RWPE1 (cell line): ENCODE measurements around the gene FOXP4.

Experiments
- CTCF ChIA-PET: fragments of 350-600 bp; sonication (Branson Sonifier 250); formaldehyde crosslinking; extraction: SDS; loops from one replicate; lab custom pipeline; 2021; lab: Yijun Ruan, JAX
- POLR2A ChIA-PET: fragments of 400-600 bp; formaldehyde crosslinking; extraction: SDS; loops from one replicate; lab custom pipeline; 2020; ENCODE audit warnings: antibody characterized with exemption; ENCODE audit not compliant: low non-redundant PET; lab: Yijun Ruan, JAX
- DNase-seq: peaks from one replicate; pipeline ENCODE4 v3.0.0; 2012; ENCODE audit warnings: low spot score
- H3K27ac ChIP-seq: fragments of 450-650 bp; 2 replicates; pipeline ENCODE4 v1.5.1; 2017
- CTCF ChIP-seq: fragments of 450-650 bp; conservative IDR thresholded peaks from 2 replicates; pipeline ENCODE4 v1.5.1; 2017; ENCODE audit warnings: low read depth, mild to moderate bottlenecking

Gene FOXP4

GRCh38 chr6:41645007-41645618, 98.9 kb downstream of the FOXP4 start:
- ChIA-PET CTCF (no interaction called here), POLR2A (no interaction called here)
- H3K27ac ChIP-seq, result peak overlapping the region; percentile 85
- DNase-seq, result no peak
- no peak for TF ChIP-seq CTCF

- no peak for DNase-seq
- peak overlapping the region; percentile 85 for H3K27ac ChIP-seq
- CTCF ChIA-PET, result interaction anchor here (0.7 kb wide), 1 partner anchor 44 kb away, joined by 4 read pairs; no protein-coding TSS in a partner anchor
- POLR2A ChIA-PET, result no interaction called here
- no peak for TF ChIP-seq CTCF
These were observed 100.0 kb downstream of the FOXP4 start for GRCh38 chr6:41646026-41646795.

GRCh38 chr6:41647061-41647511, 100.9 kb downstream of the FOXP4 start:
- POLR2A ChIA-PET, result no interaction called here
- CTCF ChIA-PET, result no interaction called here
- no peak for TF ChIP-seq CTCF
- peak overlapping the region; percentile 85 for H3K27ac ChIP-seq
- DNase-seq, result no peak

GRCh38 chr6:41648070-41648585, 101.9 kb downstream of the FOXP4 start:
- ChIA-PET POLR2A (no interaction called here), CTCF (interaction anchor here (1.0 kb wide), 2 partner anchors 15 to 45 kb away, joined by 3 to 4 read pairs; no protein-coding TSS in a partner anchor)
- peak overlapping the region; percentile 47 for H3K27ac ChIP-seq
- TF ChIP-seq CTCF, result no peak
- no peak for DNase-seq

- ChIA-PET CTCF (interaction anchor here (1.0 kb wide), 2 partner anchors 14 to 46 kb away, joined by 3 to 4 read pairs; no protein-coding TSS in a partner anchor), POLR2A (no interaction called here)
- no peak for DNase-seq
- no peak for TF ChIP-seq CTCF
- peak overlapping the region; percentile 47 for H3K27ac ChIP-seq
These were observed 102.7 kb downstream of the FOXP4 start for GRCh38 chr6:41648921-41649320.

GRCh38 chr6:41649596-41649995, 103.4 kb downstream of the FOXP4 start:
- CTCF ChIA-PET, result no interaction called here
- DNase-seq, result no peak
- POLR2A ChIA-PET, result no interaction called here
- TF ChIP-seq CTCF, result no peak
- H3K27ac ChIP-seq, result peak overlapping the region; percentile 47
